NCI-H2171 (cell line): ENCODE measurements around the gene INPP5A.

Experiments used
- DNase-seq: peaks from one replicate; lab custom pipeline; 2025; lab: John Stamatoyannopoulos, UW

INPP5A gene

GRCh38 chr10:132535065-132535651 is 2.4 kb upstream of the INPP5A start:
- DNase-seq: no peak

GRCh38 chr10:132536241-132536876 is 1.2 kb upstream of the INPP5A start:
- no peak for DNase-seq

- peak; percentile 94 for DNase-seq
Measured at GRCh38 chr10:132536877-132537683, 507 bp upstream of the INPP5A start.

- no peak for DNase-seq
Measured at GRCh38 chr10:132538031-132538789, 623 bp downstream of the INPP5A start.

- no peak for DNase-seq
Measured at GRCh38 chr10:132538790-132539421, 1.3 kb downstream of the INPP5A start.

- DNase-seq: no peak
Measured at GRCh38 chr10:132539431-132539839, 1.8 kb downstream of the INPP5A start.

- DNase-seq: no peak
Measured at GRCh38 chr10:132539894-132540293, 2.3 kb downstream of the INPP5A start.

GRCh38 chr10:132540456-132540855 is 2.9 kb downstream of the INPP5A start:
- DNase-seq: no peak

- DNase-seq: no peak
Measured at GRCh38 chr10:132541129-132541528, 3.5 kb downstream of the INPP5A start.

- no peak for DNase-seq
Measured at GRCh38 chr10:132541601-132542011, 4.0 kb downstream of the INPP5A start.

- no peak for DNase-seq
Measured at GRCh38 chr10:132542086-132542775, 4.6 kb downstream of the INPP5A start.

GRCh38 chr10:132542819-132543218 is 5.2 kb downstream of the INPP5A start:
- no peak for DNase-seq

- DNase-seq: no peak
Measured at GRCh38 chr10:132543916-132544743, 6.5 kb downstream of the INPP5A start.

- no peak for DNase-seq
Measured at GRCh38 chr10:132544744-132545658, 7.4 kb downstream of the INPP5A start.

- DNase-seq: no peak
Measured at GRCh38 chr10:132545659-132546367, 8.2 kb downstream of the INPP5A start.

- DNase-seq: no peak
Measured at GRCh38 chr10:132546567-132547420, 9.2 kb downstream of the INPP5A start.

- no peak for DNase-seq
Measured at GRCh38 chr10:132547421-132547861, 9.9 kb downstream of the INPP5A start.
